Raji (cell line): Measurements from ENCODE around the gene UBE2K.

ENCODE experiments used
- POLR2A ChIP-seq: IDR thresholded peaks from 2 replicates; pipeline ENCODE4 v1.6.1; 2011; ENCODE audit warnings: low read depth, low read length, control low read depth; ENCODE audit not compliant: insufficient read depth

The UBE2K gene

DNA sequence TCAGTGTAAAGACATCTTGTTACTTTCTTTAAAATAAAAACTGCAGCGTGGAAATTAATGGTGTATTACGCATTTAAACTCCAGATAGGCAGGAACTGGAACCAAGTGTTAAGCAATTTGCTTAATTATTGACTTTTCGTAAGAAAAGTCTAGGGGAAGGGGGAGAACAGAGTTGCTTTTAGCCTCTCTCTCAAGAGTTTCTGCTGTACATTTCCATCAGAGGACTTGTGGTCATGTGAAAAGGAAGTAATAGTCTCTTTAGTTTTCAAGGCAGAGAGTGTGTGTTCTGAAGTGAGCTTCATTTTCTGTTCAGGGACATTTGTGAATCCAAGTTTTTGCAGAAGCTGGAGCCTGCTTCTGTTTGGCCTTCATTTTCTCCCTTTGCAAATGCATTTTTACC lies 127.2 kb downstream of the UBE2K start:
- no peak for TF ChIP-seq POLR2A

GRCh38 chr4:39825741-39826231 lies 127.8 kb downstream of the UBE2K start:
- TF ChIP-seq POLR2A: no peak
